ENCODE results near the gene OPA1.
"Not testable (repeated sequence)": the region's sequence is repeated elsewhere in the genome, so short reads cannot be mapped to it uniquely, and the experiment has no call there.

The OPA1 gene

DNA sequence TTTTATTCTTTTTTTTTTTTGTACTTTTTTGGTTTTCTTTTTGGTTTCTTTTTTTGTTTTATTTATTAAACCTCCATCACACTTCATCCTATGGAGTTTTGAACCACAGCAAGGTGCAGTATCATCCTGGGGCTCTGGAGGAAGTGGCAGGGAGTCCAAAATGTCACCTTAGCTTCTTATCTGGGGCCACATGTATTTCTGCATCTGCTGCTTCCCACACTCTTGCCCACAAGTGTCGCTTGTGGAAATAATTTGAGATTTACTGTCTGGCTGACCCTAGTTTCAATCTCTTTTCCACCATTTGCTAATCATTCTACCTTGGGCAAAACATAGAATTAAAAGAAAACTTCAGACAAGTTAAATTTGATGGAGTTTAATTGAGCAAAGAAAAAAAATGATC is 6.4 kb downstream of the OPA1 start:
- DNase-seq (ENCODE audit: insufficient read length, low spot score), result no peak
- no peak for TF ChIP-seq TAF1 (IDR thresholded peaks at IDR 0.05; ENCODE audit: low read depth, low read length)
- no peak for FAIRE-seq

DNA sequence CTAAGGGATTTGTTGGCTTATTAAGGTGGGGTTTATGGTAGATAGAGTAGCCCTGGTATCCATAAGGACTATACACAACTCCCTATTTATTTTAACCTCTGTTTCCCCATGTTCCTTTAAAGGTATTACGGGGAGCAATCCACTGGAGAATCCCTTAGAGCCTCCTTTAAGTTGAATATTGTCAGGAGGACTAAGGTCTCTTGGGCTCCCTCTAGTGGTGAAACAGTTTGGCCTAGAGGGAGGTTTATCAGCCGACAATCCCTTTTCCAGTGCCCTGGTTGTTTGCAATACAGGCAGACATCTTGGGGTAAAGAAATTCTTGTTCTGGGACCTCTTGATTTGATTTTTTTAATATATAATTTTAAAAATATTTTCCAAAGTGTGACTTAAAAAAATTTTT is 12.9 kb downstream of the OPA1 start:
- no peak for DNase-seq (ENCODE audit: insufficient read length, low spot score)
- peak; percentile 47 for FAIRE-seq
- no peak for TF ChIP-seq POLR2A (IDR thresholded peaks at IDR 0.05; ENCODE audit: low read depth, low read length)
- TF ChIP-seq POLR2AphosphoS5 (IDR thresholded peaks at IDR 0.05; ENCODE audit: low read depth, low read length), result no peak

DNA sequence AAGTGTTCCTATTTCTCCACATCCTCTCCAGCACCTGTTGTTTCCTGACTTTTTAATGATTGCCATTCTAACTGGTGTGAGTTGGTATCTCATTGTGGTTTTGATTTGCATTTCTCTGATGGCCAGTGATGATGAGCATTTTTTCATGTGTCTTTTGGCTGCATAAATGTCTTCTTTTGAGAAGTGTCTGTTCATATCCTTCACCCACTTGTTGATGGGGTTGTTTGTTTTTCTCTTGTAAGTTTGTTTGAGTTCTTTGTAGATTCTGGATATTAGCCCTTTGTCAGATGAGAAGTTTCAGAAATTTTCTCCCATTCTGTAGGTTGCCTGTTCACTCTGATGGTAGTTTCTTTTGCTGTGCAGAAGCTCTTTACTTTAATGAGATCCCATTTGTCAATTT is 13.9 kb downstream of the OPA1 start:
- not testable (repeated sequence) for FAIRE-seq; DNase-seq (ENCODE audit: insufficient read length, low spot score)

DNA sequence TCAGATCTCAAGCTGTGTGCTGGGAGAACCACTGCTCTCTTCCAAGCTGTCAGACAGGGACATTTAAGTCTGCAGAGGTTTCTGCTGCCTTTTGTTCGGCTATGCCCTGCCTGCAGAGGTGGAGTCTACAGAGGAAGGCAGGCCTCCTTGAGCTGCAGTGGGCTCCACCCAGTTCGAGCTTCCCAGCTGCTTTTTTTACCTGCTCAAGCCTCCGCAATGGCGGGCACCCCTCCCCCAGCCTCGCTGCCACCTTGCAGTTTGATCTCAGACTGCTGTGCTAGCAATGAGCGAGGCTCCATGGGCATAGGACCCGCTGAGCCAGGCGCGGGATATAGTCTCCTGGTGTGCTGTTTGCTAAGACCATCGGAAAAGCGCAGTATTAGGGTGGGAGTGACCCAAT is 17.5 kb downstream of the OPA1 start:
- not testable (repeated sequence) for DNase-seq (ENCODE audit: insufficient read length, low spot score); FAIRE-seq

GRCh38 chr3:193614430-193614829 is 21.4 kb downstream of the OPA1 start:
- FAIRE-seq (peak; percentile 20), DNase-seq (ENCODE audit: insufficient read length, low spot score) (no peak)
- no peak for TF ChIP-seq PAX5 (IDR thresholded peaks at IDR 0.05; ENCODE audit: insufficient read depth, low read length, severe bottlenecking)

DNA sequence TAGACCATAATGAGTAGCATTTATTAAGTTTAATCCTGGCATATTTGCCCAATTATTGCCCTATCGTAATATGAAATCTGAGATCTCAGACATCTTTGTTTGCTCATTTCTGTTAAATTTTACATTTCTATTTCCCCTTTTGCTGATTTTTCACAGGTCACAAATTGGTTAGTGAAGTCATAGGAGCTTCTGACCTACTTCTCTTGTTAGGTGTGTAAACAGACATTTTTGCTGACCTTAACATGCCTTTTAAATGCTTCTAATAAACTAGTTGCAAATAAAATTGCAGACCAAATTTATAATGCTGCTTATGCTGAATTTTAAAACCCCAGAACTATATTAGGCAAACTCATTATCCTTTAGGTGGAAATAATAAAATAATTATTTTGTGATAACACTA is 24.6 kb downstream of the OPA1 start:
- no peak for FAIRE-seq
- TF ChIP-seq PAX5 (IDR thresholded peaks at IDR 0.05; ENCODE audit: insufficient read depth, low read length, severe bottlenecking) (no peak), POLR2A (IDR thresholded peaks at IDR 0.05; ENCODE audit: low read depth, low read length) (no peak), SPI1 (IDR thresholded peaks at IDR 0.05; ENCODE audit: low read depth, low read length) (no peak), POU2F2 (IDR thresholded peaks at IDR 0.05; ENCODE audit: low read depth, low read length) (no peak), TAF1 (IDR thresholded peaks at IDR 0.05; ENCODE audit: low read depth, low read length) (no peak), POLR2AphosphoS5 (IDR thresholded peaks at IDR 0.05; ENCODE audit: low read depth, low read length) (no peak)
- DNase-seq (ENCODE audit: insufficient read length, low spot score), result no peak

GRCh38 chr3:193620057-193620456 is 27.0 kb downstream of the OPA1 start:
- TF ChIP-seq SPI1 (IDR thresholded peaks at IDR 0.05; ENCODE audit: low read depth, low read length), result no peak
- no peak for TF ChIP-seq POU2F2 (IDR thresholded peaks at IDR 0.05; ENCODE audit: low read depth, low read length)
- no peak for TF ChIP-seq TAF1 (IDR thresholded peaks at IDR 0.05; ENCODE audit: low read depth, low read length)
- no peak for TF ChIP-seq POLR2A (IDR thresholded peaks at IDR 0.05; ENCODE audit: low read depth, low read length)
- TF ChIP-seq POLR2AphosphoS5 (IDR thresholded peaks at IDR 0.05; ENCODE audit: low read depth, low read length), result no peak
- no peak for TF ChIP-seq PAX5 (IDR thresholded peaks at IDR 0.05; ENCODE audit: insufficient read depth, low read length, severe bottlenecking)
- FAIRE-seq (no peak), DNase-seq (ENCODE audit: insufficient read length, low spot score) (no peak)

- TF ChIP-seq PAX5 (IDR thresholded peaks at IDR 0.05; ENCODE audit: insufficient read depth, low read length, severe bottlenecking), result no peak
- TF ChIP-seq POU2F2 (IDR thresholded peaks at IDR 0.05; ENCODE audit: low read depth, low read length), result peak; percentile 39; the same call in 1 of the 2 replicates
- DNase-seq (ENCODE audit: insufficient read length, low spot score) (no peak), FAIRE-seq (peak; percentile 77)
Observed at GRCh38 chr3:193620650-193621049, 27.6 kb downstream of the OPA1 start.

DNA sequence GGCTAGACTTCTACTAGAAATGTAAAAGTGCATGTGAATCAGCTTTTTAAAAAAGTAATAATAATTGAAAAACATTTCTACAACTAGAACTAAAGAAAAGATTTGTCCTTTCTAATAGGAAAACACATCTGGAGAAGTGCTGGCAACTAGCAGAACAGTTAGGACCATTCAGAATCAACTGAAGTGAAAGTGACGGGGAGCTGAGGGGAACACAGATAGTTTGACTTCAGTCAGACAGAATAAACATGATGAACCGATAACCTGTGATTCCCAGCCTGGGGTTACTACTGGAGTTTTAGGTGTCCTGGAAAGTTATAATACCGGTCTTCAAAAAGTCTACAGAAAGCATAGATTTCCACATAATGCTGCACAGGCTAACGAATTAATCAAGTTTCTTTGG is 28.1 kb downstream of the OPA1 start:
- TF ChIP-seq POU2F2 (IDR thresholded peaks at IDR 0.05; ENCODE audit: low read depth, low read length) (no peak), SPI1 (IDR thresholded peaks at IDR 0.05; ENCODE audit: low read depth, low read length) (no peak), PAX5 (IDR thresholded peaks at IDR 0.05; ENCODE audit: insufficient read depth, low read length, severe bottlenecking) (no peak), POLR2AphosphoS5 (IDR thresholded peaks at IDR 0.05; ENCODE audit: low read depth, low read length) (no peak), POLR2A (IDR thresholded peaks at IDR 0.05; ENCODE audit: low read depth, low read length) (no peak), TAF1 (IDR thresholded peaks at IDR 0.05; ENCODE audit: low read depth, low read length) (no peak)
- no peak for DNase-seq (ENCODE audit: insufficient read length, low spot score)
- no peak for FAIRE-seq

- FAIRE-seq (no peak), DNase-seq (ENCODE audit: insufficient read length, low spot score) (no peak)
- TF ChIP-seq POLR2A (IDR thresholded peaks at IDR 0.05; ENCODE audit: low read depth, low read length) (no peak), TAF1 (IDR thresholded peaks at IDR 0.05; ENCODE audit: low read depth, low read length) (no peak), POU2F2 (IDR thresholded peaks at IDR 0.05; ENCODE audit: low read depth, low read length) (no peak)
Observed at GRCh38 chr3:193630005-193630404, 37.0 kb downstream of the OPA1 start.

DNA sequence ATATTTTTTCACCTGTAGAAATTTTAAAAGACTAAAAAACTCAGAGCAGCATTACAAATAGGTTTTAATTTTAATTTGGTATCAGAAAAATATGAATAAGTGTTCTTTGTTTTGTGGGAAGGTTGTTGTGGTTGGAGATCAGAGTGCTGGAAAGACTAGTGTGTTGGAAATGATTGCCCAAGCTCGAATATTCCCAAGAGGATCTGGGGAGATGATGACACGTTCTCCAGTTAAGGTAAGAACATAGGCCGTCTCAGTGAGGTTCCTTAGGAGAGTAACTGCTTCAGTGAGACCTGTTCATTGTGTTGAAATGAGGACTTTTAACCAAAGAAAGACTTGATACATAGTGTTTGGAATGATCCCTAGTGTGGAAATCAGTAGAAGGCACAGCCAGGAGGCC is 44.8 kb downstream of the OPA1 start:
- DNase-seq (ENCODE audit: insufficient read length, low spot score) (no peak), FAIRE-seq (no peak)
- TF ChIP-seq POLR2AphosphoS5 (IDR thresholded peaks at IDR 0.05; ENCODE audit: low read depth, low read length) (no peak), TAF1 (IDR thresholded peaks at IDR 0.05; ENCODE audit: low read depth, low read length) (no peak), POLR2A (IDR thresholded peaks at IDR 0.05; ENCODE audit: low read depth, low read length) (no peak), POU2F2 (IDR thresholded peaks at IDR 0.05; ENCODE audit: low read depth, low read length) (no peak), PAX5 (IDR thresholded peaks at IDR 0.05; ENCODE audit: insufficient read depth, low read length, severe bottlenecking) (no peak), SPI1 (IDR thresholded peaks at IDR 0.05; ENCODE audit: low read depth, low read length) (no peak)

- FAIRE-seq (no peak), DNase-seq (ENCODE audit: insufficient read length, low spot score) (no peak)
- TF ChIP-seq TAF1 (IDR thresholded peaks at IDR 0.05; ENCODE audit: low read depth, low read length) (no peak), SPI1 (IDR thresholded peaks at IDR 0.05; ENCODE audit: low read depth, low read length) (no peak), PAX5 (IDR thresholded peaks at IDR 0.05; ENCODE audit: insufficient read depth, low read length, severe bottlenecking) (no peak), POLR2AphosphoS5 (IDR thresholded peaks at IDR 0.05; ENCODE audit: low read depth, low read length) (no peak), POU2F2 (IDR thresholded peaks at IDR 0.05; ENCODE audit: low read depth, low read length) (no peak), POLR2A (IDR thresholded peaks at IDR 0.05; ENCODE audit: low read depth, low read length) (no peak)
Observed at GRCh38 chr3:193638833-193639232, 45.8 kb downstream of the OPA1 start.

All from GM12891 (cell line).